Hematopoietic multipotent progenitor cell (in vitro differentiated cells): Measurements from ENCODE around the gene PLLP. TPM values are rescaled to one million over a fixed set of nuclear protein-coding genes. Genes with fewer than 3 reads are reported as not detected.

Experiments
- DNase-seq, 3 donors: peaks; one replicate each; pipeline ENCODE4 v3.0.0-alpha.2; 2011 to 2015; ENCODE audit warnings: low read depth in 2 of 3, low spot score in 2 of 3
- small RNA-seq: library from RNA; depleted of rRNA; stranded (forward); fragments of <200 nt; gene quantifications from one replicate; pipeline ENCODE3, GENCODE V24; 2012
- total RNA-seq: library from RNA; depleted of rRNA; stranded (reverse); fragments of >200 nt; gene quantifications from one replicate; pipeline ENCODE4 v1.2.3, GENCODE V29; 2012

PLLP gene
- total RNA-seq, 1 donor = 0.27 TPM

- no peak for DNase-seq
Measured at GRCh38 chr16:57231821-57232350, 52.6 kb downstream of the PLLP start.

GRCh38 chr16:57229079-57229478 lies 55.4 kb downstream of the PLLP start:
- DNase-seq = no peak

GRCh38 chr16:57226701-57227621 lies 57.5 kb downstream of the PLLP start:
- no peak for DNase-seq

GRCh38 chr16:57225978-57226377 lies 58.5 kb downstream of the PLLP start:
- DNase-seq = no peak

- DNase-seq = no peak
Measured at GRCh38 chr16:57224651-57225335, 59.7 kb downstream of the PLLP start.

- no peak for DNase-seq
Measured at GRCh38 chr16:57223057-57223456, 61.4 kb downstream of the PLLP start.

- DNase-seq = no peak
Measured at GRCh38 chr16:57216968-57217367, 67.5 kb downstream of the PLLP start.

GRCh38 chr16:57213462-57213861 lies 71.0 kb downstream of the PLLP start:
- no peak for DNase-seq

GRCh38 chr16:57209780-57210179 lies 74.7 kb downstream of the PLLP start:
- no peak for DNase-seq

GRCh38 chr16:57208926-57209325 lies 75.5 kb downstream of the PLLP start:
- DNase-seq = no peak

Small RNA genes lying within 50 kb of the gene (small RNA-seq; reads per million reads assigned to genes)
- not detected for gene AC108081.1

Other genes with a start within 250 kb of the PLLP start
- gene CPNE2, start 192.1 kb downstream of the PLLP start, total RNA-seq = 33.1 TPM
- 48.5 TPM for gene PSME3IP1, start 98.6 kb downstream of the PLLP start, total RNA-seq
- 28.3 TPM for gene RSPRY1, start 98.3 kb downstream of the PLLP start, total RNA-seq
- 57.4 TPM for gene ARL2BP, start 39.4 kb downstream of the PLLP start, total RNA-seq
- not detected for gene CCL22, start 74.1 kb upstream of the PLLP start, total RNA-seq
- under 0.01 TPM for gene CX3CL1, start 87.8 kb upstream of the PLLP start, total RNA-seq
- gene CCL17, start 120.1 kb upstream of the PLLP start, total RNA-seq = not detected
- 33.4 TPM for gene CIAPIN1, start 162.7 kb upstream of the PLLP start, total RNA-seq
- 52.0 TPM for gene COQ9, start 162.8 kb upstream of the PLLP start, total RNA-seq
- 126 TPM for gene POLR2C, start 178.0 kb upstream of the PLLP start, total RNA-seq
- 17.0 TPM for gene DOK4, start 201.8 kb upstream of the PLLP start, total RNA-seq